NCI-H1092 (cell line): Measurements from ENCODE around the gene SSTR3.

ENCODE experiments used
- DNase-seq: peaks from one replicate; lab custom pipeline; 2025; lab: John Stamatoyannopoulos, UW

SSTR3 gene

GRCh38 chr22:37196539-37197450, 15.5 kb downstream of the SSTR3 start:
- DNase-seq: no peak

GRCh38 chr22:37195921-37196320, 16.4 kb downstream of the SSTR3 start:
- DNase-seq: no peak

DNA sequence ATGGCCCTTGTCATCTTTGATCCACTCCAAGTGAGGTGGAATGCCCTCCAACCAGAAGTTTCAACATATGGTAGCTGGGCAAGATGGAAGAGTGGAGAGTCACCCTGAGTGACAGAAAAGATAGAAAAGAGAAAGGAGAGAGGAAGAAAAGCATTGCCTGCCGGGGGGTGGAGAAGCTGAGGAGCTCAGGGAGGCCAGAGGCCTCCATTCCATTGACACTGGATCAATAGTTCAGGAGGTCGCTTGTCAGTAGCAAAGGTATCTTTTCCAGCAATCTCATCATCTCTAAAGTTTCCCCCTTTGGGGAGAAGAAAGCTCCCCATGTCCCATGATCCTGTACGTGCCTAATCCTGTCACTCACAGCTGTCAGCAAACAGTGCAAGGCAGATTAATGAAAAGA, 17.5 kb downstream of the SSTR3 start:
- DNase-seq: no peak

DNA sequence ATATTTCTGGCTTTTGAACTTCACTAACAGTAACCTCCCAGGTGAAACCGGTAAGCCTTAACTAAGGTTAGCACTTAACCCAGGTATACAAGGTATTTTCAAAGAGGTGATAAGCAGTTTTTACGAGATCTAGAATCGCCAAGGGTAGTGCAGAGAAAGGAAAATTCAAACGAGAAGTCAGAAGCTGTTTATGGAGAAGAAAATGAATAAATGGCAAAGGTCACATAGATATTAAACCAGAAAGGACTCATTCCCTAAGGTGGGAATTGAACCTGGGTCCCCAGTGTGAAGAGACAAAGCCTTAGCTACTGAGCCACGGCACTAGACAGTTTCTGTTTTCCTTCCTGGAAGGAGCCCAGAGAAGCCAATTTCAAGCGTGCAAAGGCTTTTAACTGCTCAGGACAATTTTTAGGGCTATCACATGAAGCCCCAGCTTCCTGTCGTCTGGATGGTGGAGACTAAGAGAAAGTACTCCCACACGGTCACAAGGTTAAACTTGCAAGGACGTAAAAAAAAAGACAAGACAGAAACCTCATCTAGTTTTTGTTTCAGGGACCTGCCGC, 18.6 kb downstream of the SSTR3 start:
- no peak for DNase-seq

DNA sequence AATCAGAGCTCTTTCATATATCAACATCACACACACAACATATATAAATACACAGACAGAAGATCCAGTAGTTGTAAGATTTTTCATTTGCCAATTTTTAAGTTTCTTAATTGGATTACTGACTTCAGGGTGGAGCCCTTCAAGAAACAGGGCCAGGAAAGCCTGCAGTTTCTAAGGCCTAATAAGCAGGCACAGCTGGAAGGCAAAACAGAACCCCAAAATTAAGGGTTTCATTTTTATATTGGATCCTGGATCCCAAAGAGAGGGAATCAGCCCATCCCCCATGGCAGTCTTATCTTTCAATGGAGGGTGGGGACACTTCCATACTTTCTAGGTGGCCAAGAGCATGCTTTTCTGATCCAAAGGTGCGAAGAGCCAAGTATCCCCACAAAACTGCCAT, 19.5 kb downstream of the SSTR3 start:
- DNase-seq: no peak

- DNase-seq: no peak
Measured at GRCh38 chr22:37192204-37192603, 20.1 kb downstream of the SSTR3 start.

- DNase-seq: no peak
Measured at GRCh38 chr22:37190262-37190780, 22.0 kb downstream of the SSTR3 start.

DNA sequence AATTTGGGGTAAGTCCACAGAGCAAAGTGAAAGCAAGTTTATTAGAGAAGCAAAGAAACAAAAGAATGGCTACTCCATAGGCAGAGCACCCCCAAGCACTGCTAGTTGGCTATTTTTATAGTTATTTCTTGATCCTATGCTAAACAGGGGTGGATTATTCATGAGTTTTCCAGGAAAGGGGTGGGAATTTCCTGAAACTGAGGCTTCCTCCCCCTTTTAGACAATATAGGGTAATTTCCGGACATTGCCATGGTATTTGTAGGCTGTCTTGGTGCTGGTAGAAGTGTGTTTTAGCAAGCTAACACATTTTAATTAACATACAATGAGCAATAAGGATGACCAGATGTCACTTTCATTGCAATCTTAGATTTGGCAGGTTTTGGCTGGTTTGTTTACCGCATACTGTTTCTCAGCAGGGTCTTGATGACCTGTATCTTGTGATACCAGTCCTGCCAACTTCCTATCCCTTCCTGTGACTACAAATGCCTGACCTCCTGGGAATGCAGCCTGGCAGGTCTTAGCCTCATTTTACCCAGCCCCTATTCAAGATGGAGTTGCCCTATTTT, 23.3 kb downstream of the SSTR3 start:
- no peak for DNase-seq

GRCh38 chr22:37187891-37188761, 24.2 kb downstream of the SSTR3 start, which contains the start of gene C1QTNF6:
TSS of gene C1QTNF6 (minus strand) at chr22:37188247. CDS start at chr22:37188213, 34 bp downstream.
- no peak for DNase-seq

GRCh38 chr22:37187552-37187890, 24.8 kb downstream of the SSTR3 start:
- no peak for DNase-seq

DNA sequence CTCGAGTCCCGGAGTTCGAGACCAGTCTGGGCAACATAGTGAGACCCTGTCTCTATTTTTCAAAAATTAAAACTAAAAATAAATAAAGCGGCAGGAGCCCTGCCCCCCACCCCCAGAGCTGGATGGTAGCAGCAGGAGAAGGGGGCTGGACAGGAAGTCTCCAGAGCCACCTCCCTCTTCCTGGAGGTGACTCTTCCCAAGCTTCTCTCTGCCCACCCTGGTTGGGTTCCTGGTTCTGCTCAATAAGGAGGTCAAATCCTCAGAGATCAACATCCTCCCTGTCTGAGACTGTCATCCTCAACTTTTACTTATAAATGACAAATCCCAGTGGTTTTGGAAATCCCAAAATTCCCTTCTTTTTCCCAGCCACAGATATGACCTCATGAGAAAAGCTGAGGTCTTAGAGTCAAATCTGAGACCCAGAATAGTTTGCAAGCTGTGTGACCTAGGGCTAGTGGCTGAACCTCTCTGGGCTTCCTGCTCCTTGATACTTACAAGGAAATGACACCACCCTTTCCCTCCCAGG, 25.2 kb downstream of the SSTR3 start:
- no peak for DNase-seq

GRCh38 chr22:37186228-37186996, 25.9 kb downstream of the SSTR3 start:
- no peak for DNase-seq

- no peak for DNase-seq
Measured at GRCh38 chr22:37185646-37186227, 26.5 kb downstream of the SSTR3 start.

DNA sequence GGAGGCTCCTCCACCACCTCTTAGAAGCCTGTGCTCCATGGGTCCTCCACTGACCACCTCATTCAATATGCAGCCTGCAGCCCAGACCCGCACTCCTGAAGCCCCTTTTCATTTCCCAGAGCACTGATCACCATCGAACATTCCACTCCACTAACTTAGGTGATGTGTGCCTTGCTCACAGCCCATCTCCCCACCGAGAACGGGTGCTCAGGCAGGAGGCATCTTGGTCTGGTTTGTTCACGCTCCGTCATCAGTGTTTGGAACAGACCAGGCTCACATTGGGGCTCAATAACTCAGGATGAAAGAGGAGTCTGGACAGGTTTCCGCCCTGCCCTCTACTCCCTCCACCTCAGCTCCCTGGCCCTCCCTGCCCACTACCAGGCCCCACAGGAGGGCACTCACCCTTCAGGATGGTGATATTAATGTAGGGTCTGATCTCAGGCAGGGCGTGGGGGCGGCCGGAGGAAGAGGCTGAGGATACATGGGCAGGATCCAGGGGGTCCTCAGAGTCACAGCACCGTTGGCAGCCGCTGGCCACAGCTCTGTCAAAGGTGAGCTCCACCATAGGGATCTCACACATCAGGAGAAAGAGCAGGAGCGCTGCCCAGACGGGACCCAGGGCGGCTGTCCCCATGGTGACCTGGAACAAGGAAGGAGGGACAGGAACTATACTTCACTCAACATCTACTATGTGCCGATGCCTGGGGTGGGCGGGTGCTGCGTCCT, 27.3 kb downstream of the SSTR3 start:
- DNase-seq: no peak

DNA sequence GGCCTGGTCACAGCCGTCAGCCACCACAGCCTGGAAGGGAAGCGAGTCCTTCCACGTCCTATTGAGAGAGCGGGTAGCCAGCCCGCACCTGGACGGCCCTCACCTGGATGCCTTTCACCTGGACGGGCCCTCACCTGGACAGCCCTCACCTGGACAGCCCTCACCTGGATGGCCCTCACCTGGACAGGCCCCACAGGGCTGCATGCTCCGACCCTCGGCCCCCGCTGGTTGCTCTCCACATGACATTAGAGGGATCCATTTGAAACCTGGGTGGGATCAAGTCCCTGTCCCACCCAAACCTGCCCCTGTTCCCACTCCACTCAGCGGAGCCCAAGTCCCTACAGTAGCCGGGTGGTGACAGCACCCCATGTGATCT, 27.9 kb downstream of the SSTR3 start:
- DNase-seq: no peak

GRCh38 chr22:37183432-37184379, 28.6 kb downstream of the SSTR3 start:
- no peak for DNase-seq

DNA sequence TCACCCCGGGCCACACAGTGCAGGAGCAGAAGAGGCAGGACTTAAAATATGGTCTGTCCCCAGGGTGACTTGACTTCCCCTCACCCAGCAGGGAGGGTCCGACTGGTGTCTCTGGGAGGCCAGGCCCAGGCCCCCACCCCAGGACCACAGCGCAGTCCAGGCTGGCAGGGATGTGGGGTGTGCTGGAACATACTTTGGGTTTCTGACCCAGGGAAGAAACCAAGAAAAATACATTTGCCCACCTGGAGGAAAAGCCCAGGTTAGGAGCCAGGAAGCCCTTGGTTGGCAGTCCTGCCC, 29.4 kb downstream of the SSTR3 start:
- DNase-seq: no peak

DNA sequence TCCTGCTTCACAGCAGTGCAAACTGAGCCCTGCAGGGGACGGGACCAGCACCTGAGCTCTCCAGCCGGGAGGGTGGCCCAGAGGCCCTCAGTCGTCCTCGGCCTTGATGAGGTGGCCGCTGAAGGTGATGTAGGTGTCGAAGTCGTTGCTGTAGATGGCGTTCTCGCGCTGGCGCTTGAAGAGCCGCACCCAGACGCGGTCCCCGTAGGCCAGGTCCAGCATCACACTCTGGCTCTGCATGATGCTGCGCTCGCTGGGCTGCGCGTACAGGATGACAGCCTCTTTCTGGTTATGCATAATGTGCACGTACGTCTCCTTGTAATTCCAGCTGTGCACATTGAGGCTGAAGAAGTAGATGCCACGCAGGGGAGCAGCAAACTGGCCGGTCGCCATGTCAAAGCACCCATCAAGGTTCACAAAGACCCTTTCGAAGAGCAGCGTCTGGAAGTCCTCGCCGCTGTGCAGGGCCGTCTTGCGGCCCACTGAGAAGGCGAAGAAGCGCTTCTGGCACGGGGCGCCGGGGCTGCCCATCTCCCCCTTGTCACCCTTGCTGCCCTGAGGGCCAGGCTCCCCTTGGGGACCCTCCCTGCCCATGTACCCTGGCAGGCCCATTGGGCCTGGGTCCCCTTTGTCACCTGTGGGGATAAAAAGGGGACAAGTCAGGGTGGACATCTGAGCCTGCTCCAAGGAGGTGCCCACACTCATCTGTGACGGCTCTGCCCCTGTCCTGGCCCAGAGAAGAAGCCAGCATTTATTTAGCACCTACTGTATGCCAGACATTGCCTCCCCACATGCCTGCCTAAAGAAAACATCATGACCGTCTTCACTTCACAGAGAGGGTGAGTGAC, 30.0 kb downstream of the SSTR3 start:
- DNase-seq: no peak
